HepG2 (cell line): ENCODE data around the gene JAG1. TPM values are rescaled to one million over a fixed set of nuclear protein-coding genes. Genes with fewer than 3 reads are reported as not detected.
A peak's percentile ranks its signal among the peaks of the same experiment; 100 is the strongest.

Experiments
- CCDC6 ChIP-seq: sonication (generic); formaldehyde crosslinking; IDR thresholded peaks from 2 replicates; pipeline ENCODE4 v1.8.1; 2022; ENCODE audit warnings: mild to moderate bottlenecking, missing genetic modification reagents, moderate library complexity
- CREM ChIP-seq, 2 experiments: sonication (generic) in 1 of 2; formaldehyde crosslinking in 1 of 2; IDR thresholded peaks; 2 replicates each; pipeline versions ENCODE4 v1.4.0 to v1.6.1; 2016 to 2020; ENCODE audit warnings: antibody characterized with exemption in 1 of 2, mild to moderate bottlenecking in 1 of 2, missing genetic modification reagents in 1 of 2
- DNMT1 ChIP-seq: sonication (generic); formaldehyde crosslinking; IDR thresholded peaks from 2 replicates; pipeline ENCODE4 v1.5.1; 2020; ENCODE audit warnings: mild to moderate bottlenecking, missing genetic modification reagents
- DR1 ChIP-seq: sonication (generic); formaldehyde crosslinking; IDR thresholded peaks from 2 replicates; pipeline ENCODE4 v1.8.0; 2021; ENCODE audit warnings: mild to moderate bottlenecking, missing genetic modification reagents, inconsistent platforms
- ESRRA ChIP-seq: sonication (generic); formaldehyde crosslinking; IDR thresholded peaks from 2 replicates; pipeline ENCODE4 v1.5.1; 2020; ENCODE audit warnings: mild to moderate bottlenecking, low read depth, missing genetic modification reagents
- GATA4 ChIP-seq: sonication (generic); IDR thresholded peaks from 2 replicates; pipeline ENCODE4 v1.6.1; 2016; ENCODE audit warnings: antibody characterized with exemption, low read depth, borderline replicate concordance
- GATAD2A ChIP-seq: IDR thresholded peaks from 2 replicates; pipeline ENCODE4 v1.6.1; 2016
- IKZF1 ChIP-seq: fragments of 450-650 bp; IDR thresholded peaks from 2 replicates; pipeline ENCODE4 v1.7.1; 2016
- SMARCC2 ChIP-seq: fragments of 450-650 bp; IDR thresholded peaks from 2 replicates; pipeline ENCODE4 v1.6.1; 2017; ENCODE audit warnings: antibody characterized with exemption, mild to moderate bottlenecking
- SOX13 ChIP-seq, 3 experiments: fragments of 450-650 bp in 1 of 3; sonication (generic) in 1 of 3; formaldehyde crosslinking in 1 of 3; IDR thresholded peaks in 2 of 3; conservative IDR thresholded peaks in 1 of 3; 2 replicates each; pipeline versions ENCODE4 v1.5.0 to v1.6.1; 2016 to 2020; ENCODE audit warnings: antibody characterized with exemption in 1 of 3, mild to moderate bottlenecking in 1 of 3, missing compliant biosample characterization in 1 of 3, missing genetic modification reagents in 1 of 3, moderate library complexity in 1 of 3
- TBP ChIP-seq: sonication (generic); formaldehyde crosslinking; IDR thresholded peaks from 2 replicates; pipeline ENCODE4 v1.5.0; 2020; ENCODE audit warnings: missing genetic modification reagents
- ZNF331 ChIP-seq: sonication (generic); formaldehyde crosslinking; IDR thresholded peaks from 2 replicates; pipeline ENCODE4 v1.4.0; 2020; ENCODE audit warnings: missing genetic modification reagents
- ZNF44 ChIP-seq: sonication (generic); formaldehyde crosslinking; IDR thresholded peaks from 2 replicates; pipeline ENCODE4 v1.5.1; 2020; ENCODE audit warnings: mild to moderate bottlenecking, missing genetic modification reagents
- ZNF549 ChIP-seq: sonication (generic); formaldehyde crosslinking; IDR thresholded peaks from 2 replicates; pipeline ENCODE4 v1.5.0; 2020; ENCODE audit warnings: missing genetic modification reagents
- ZNF562 ChIP-seq: sonication (generic); formaldehyde crosslinking; IDR thresholded peaks from 2 replicates; pipeline ENCODE4 v1.8.0; 2022; ENCODE audit warnings: missing genetic modification reagents, borderline replicate concordance
- ZNF747 ChIP-seq: sonication (generic); formaldehyde crosslinking; IDR thresholded peaks from 2 replicates; pipeline ENCODE4 v1.8.1; 2023; ENCODE audit warnings: missing genetic modification reagents, mild to moderate bottlenecking, borderline replicate concordance
- ZNF792 ChIP-seq: IDR thresholded peaks from 2 replicates; pipeline ENCODE4 v1.6.1; 2016
- ZSCAN31 ChIP-seq: sonication (generic); formaldehyde crosslinking; IDR thresholded peaks from 2 replicates; pipeline ENCODE4 v1.5.0; 2020; ENCODE audit warnings: low read depth, mild to moderate bottlenecking, missing genetic modification reagents
- ZZZ3 ChIP-seq: sonication (generic); formaldehyde crosslinking; IDR thresholded peaks from 2 replicates; pipeline ENCODE4 v1.4.0; 2020; ENCODE audit warnings: missing genetic modification reagents, mild to moderate bottlenecking, borderline replicate concordance
- polyA plus RNA-seq, 8 experiments: library from polyadenylated mRNA; depleted of rRNA in 3 of 8; stranded (reverse) in 7 of 8; unstranded in 1 of 8; fragments of >200 nt; fragmentation: Illumina TruSeq in 4 of 8; extraction: Trizol in 4 of 8; gene quantifications; 2 replicates each; pipeline versions ENCODE4 v1.2.1 to v1.2.3, GENCODE V29; 2011 to 2016; ENCODE audit warnings: low read depth in 4 of 8, missing spikeins in 1 of 8, mixed read lengths in 1 of 8; ENCODE audit not compliant: insufficient read depth in 1 of 8
- total RNA-seq, 5 experiments: library from RNA; depleted of rRNA; stranded (reverse); fragments of >200 nt; fragmentation: Illumina TruSeq; extraction: Trizol; gene quantifications; 2 replicates each; pipeline ENCODE4 v1.2.3, GENCODE V29; 2016; ENCODE audit warnings: low read depth in 1 of 5
- TF ChIP-seq, protein P1 (sequence below): sonication (generic); formaldehyde crosslinking; IDR thresholded peaks from 2 replicates; pipeline ENCODE4 v1.4.0; 2020; ENCODE audit warnings: missing genetic modification reagents, borderline replicate concordance
- TF ChIP-seq, protein P2 (sequence below): sonication (generic); formaldehyde crosslinking; IDR thresholded peaks from 2 replicates; pipeline ENCODE4 v1.4.0; 2020; ENCODE audit warnings: missing genetic modification reagents, borderline replicate concordance
- TF ChIP-seq, protein P3 (sequence below): sonication (generic); formaldehyde crosslinking; IDR thresholded peaks from 2 replicates; pipeline ENCODE4 v1.5.0; 2020; ENCODE audit warnings: mild to moderate bottlenecking, missing genetic modification reagents

Gene JAG1
- total and polyA plus RNA-seq, 2 of the 13 experiments (the other 11 are each of a cell fraction or from before 2014, with no cell fraction given): 47.1 to 56.3 TPM

DNA sequence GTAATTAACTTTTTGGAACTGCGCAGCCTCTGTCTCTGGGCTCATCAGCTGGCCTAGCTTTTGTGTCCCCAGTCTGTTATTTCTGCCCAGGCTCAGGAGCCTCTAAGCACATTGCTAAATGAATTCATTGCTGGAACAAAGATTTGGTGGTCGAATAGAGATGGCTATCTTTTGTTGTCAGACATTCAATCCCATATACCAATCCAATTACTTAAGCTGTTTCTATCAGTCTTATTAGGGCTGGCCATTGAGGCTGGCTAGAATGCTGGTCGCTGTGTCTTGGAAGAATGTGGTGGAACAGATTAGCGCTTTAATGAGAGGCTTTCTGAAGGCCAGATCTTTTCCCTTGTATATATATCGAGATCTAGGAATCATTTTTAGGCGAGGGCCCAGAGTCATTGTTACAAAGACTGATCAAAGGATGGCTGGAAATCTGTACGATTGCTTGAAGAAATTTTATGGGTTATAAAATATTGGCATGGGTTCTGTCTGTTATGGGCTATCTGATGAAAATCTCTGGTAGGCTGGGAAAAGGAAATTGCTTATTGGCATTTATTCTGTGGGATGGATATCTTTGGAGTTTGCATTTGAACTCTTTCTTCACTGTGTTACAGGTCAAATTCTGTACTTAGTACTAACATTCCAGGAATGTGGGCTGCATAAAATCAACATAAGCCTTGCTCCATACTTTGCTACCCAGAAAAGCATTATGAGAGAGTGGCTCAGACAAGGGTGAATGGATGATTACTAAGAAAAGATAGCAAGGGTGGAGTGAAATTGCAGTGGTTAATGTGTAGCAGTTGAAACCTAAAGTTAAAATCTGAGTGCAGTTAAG lies 34.8 kb upstream of the JAG1 start (continued):
- TF ChIP-seq, protein P1, sequence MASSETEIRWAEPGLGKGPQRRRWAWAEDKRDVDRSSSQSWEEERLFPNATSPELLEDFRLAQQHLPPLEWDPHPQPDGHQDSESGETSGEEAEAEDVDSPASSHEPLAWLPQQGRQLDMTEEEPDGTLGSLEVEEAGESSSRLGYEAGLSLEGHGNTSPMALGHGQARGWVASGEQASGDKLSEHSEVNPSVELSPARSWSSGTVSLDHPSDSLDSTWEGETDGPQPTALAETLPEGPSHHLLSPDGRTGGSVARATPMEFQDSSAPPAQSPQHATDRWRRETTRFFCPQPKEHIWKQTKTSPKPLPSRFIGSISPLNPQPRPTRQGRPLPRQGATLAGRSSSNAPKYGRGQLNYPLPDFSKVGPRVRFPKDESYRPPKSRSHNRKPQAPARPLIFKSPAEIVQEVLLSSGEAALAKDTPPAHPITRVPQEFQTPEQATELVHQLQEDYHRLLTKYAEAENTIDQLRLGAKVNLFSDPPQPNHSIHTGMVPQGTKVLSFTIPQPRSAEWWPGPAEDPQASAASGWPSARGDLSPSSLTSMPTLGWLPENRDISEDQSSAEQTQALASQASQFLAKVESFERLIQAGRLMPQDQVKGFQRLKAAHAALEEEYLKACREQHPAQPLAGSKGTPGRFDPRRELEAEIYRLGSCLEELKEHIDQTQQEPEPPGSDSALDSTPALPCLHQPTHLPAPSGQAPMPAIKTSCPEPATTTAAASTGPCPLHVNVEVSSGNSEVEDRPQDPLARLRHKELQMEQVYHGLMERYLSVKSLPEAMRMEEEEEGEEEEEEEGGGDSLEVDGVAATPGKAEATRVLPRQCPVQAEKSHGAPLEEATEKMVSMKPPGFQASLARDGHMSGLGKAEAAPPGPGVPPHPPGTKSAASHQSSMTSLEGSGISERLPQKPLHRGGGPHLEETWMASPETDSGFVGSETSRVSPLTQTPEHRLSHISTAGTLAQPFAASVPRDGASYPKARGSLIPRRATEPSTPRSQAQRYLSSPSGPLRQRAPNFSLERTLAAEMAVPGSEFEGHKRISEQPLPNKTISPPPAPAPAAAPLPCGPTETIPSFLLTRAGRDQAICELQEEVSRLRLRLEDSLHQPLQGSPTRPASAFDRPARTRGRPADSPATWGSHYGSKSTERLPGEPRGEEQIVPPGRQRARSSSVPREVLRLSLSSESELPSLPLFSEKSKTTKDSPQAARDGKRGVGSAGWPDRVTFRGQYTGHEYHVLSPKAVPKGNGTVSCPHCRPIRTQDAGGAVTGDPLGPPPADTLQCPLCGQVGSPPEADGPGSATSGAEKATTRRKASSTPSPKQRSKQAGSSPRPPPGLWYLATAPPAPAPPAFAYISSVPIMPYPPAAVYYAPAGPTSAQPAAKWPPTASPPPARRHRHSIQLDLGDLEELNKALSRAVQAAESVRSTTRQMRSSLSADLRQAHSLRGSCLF (CRISPR knock-in tag): no peak
- TF ChIP-seq ZNF331 (peak; percentile 86; the same call in 1 of the 2 replicates), ZSCAN31 (CRISPR knock-in tag) (no peak), ZNF549 (CRISPR knock-in tag) (no peak), SOX13 (IDR thresholded peaks at IDR 0.05) (peak; percentile 88), SOX13 (CRISPR knock-in tag; conservative IDR thresholded peaks at IDR 0.05 in 1 of 2, IDR thresholded peaks at IDR 0.05 in 1 of 2) (peak in 1 of 2 experiments; percentile 97; a peak in 3 of 4 replicates), IKZF1 (no peak), SMARCC2 (peak; percentile 98), ZNF747 (CRISPR knock-in tag) (no peak), ZNF44 (CRISPR knock-in tag) (no peak; the same call in 1 of the 2 replicates), ZNF562 (CRISPR knock-in tag) (no peak), GATAD2A (peak; percentile 99), GATA4 (peak; percentile 87), CCDC6 (CRISPR knock-in tag) (no peak), DR1 (CRISPR knock-in tag) (no peak), ESRRA (CRISPR knock-in tag) (0 out of 2 replicates have a peak, but pooled peaks have one; percentile 65), CREM (IDR thresholded peaks at IDR 0.05) (peak; percentile 95), CREM (CRISPR knock-in tag; IDR thresholded peaks at IDR 0.05) (no peak), ZNF792 (no peak; the same call in 1 of the 2 replicates), TBP (no peak), ZZZ3 (CRISPR knock-in tag) (no peak), DNMT1 (CRISPR knock-in tag) (no peak)
- TF ChIP-seq, protein P2, sequence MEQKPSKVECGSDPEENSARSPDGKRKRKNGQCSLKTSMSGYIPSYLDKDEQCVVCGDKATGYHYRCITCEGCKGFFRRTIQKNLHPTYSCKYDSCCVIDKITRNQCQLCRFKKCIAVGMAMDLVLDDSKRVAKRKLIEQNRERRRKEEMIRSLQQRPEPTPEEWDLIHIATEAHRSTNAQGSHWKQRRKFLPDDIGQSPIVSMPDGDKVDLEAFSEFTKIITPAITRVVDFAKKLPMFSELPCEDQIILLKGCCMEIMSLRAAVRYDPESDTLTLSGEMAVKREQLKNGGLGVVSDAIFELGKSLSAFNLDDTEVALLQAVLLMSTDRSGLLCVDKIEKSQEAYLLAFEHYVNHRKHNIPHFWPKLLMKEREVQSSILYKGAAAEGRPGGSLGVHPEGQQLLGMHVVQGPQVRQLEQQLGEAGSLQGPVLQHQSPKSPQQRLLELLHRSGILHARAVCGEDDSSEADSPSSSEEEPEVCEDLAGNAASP (CRISPR knock-in tag): peak; percentile 94
- TF ChIP-seq, protein P3, sequence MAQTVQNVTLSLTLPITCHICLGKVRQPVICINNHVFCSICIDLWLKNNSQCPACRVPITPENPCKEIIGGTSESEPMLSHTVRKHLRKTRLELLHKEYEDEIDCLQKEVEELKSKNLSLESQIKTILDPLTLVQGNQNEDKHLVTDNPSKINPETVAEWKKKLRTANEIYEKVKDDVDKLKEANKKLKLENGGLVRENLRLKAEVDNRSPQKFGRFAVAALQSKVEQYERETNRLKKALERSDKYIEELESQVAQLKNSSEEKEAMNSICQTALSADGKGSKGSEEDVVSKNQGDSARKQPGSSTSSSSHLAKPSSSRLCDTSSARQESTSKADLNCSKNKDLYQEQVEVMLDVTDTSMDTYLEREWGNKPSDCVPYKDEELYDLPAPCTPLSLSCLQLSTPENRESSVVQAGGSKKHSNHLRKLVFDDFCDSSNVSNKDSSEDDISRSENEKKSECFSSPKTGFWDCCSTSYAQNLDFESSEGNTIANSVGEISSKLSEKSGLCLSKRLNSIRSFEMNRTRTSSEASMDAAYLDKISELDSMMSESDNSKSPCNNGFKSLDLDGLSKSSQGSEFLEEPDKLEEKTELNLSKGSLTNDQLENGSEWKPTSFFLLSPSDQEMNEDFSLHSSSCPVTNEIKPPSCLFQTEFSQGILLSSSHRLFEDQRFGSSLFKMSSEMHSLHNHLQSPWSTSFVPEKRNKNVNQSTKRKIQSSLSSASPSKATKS: no peak
